Endothelial cell of umbilical vein (primary cell): ENCODE results near the gene CCNB1. TPM values are rescaled to one million over a fixed set of nuclear protein-coding genes. Genes with fewer than 3 reads are reported as not detected.

Source experiments
- BruUV-seq: library from RNA; stranded (reverse); fragments of 400-500 nt; replicated peaks from 2 replicates; lab custom pipeline; 2021; lab: Mats Ljungman, UMichigan
- CTCF ChIA-PET: fragments of 300-600, 350-600 bp; sonication (Branson Sonifier 250); formaldehyde crosslinking; loops from one replicate; lab custom pipeline; 2021; ENCODE audit warnings: antibody characterized with exemption, inconsistent platforms; lab: Charles Lee
- POLR2A ChIA-PET: fragments of 300-600, 350-600 bp; sonication (Branson Sonifier 250); formaldehyde crosslinking; loops from one replicate; lab custom pipeline; 2021; ENCODE audit warnings: antibody characterized with exemption, inconsistent platforms; lab: Charles Lee
- DNase-seq: peaks from one replicate; pipeline ENCODE4 v3.0.0-alpha.2; 2011; ENCODE audit warnings: low read depth, low spot score
- FAIRE-seq: peaks from 2 replicates; lab custom pipeline; 2011; peaks lifted over from hg19 to GRCh38; lab: Jason Lieb, UNC
- H2AFZ ChIP-seq: 2 replicates; pipeline ENCODE4 v1.6.0; 2012; ENCODE audit warnings: low read depth, low read length, control low read depth, inconsistent platforms
- H3K27ac ChIP-seq: 2 replicates; pipeline ENCODE4 v1.5.1; 2011; ENCODE audit warnings: low read depth, mild to moderate bottlenecking, control low read depth, low read length, moderate library complexity; ENCODE audit not compliant: insufficient read depth
- H3K27me3 ChIP-seq, 2 experiments: 2 replicates each; pipeline versions ENCODE4 v1.6.0 to v1.6.1; 2011; ENCODE audit warnings: low read length in 2 of 2, mixed read lengths in 1 of 2; ENCODE audit not compliant: control insufficient read depth in 2 of 2, insufficient read depth in 2 of 2
- H3K36me3 ChIP-seq, 2 experiments: 2 replicates in 1 of 2; 3 replicates in 1 of 2; pipeline ENCODE4 v1.5.1; 2011; ENCODE audit warnings: low read length in 2 of 2, mild to moderate bottlenecking in 1 of 2, moderate library complexity in 1 of 2; ENCODE audit not compliant: control insufficient read depth in 2 of 2, insufficient read depth in 2 of 2; ENCODE audit errors: extremely low read depth in 1 of 2
- H3K4me1 ChIP-seq: 3 replicates; pipeline ENCODE4 v1.5.1; 2011; ENCODE audit warnings: mild to moderate bottlenecking, low read length; ENCODE audit not compliant: control insufficient read depth, insufficient read depth; ENCODE audit errors: extremely low read depth
- H3K4me2 ChIP-seq: 2 replicates; pipeline ENCODE4 v1.6.1; 2011; ENCODE audit warnings: low read length, control low read depth, mixed read lengths; ENCODE audit not compliant: insufficient read depth
- H3K4me3 ChIP-seq, 3 experiments: fragments of 200-600 bp in 1 of 3; sonication (generic), shearing (Covaris generic) in 1 of 3; replicated peaks in 1 of 3; 2 replicates each; pipeline ENCODE4 v1.5.1; 2011 to 2016; ENCODE audit warnings: control low read depth in 3 of 3, low read length in 3 of 3, mild to moderate bottlenecking in 2 of 3, inconsistent platforms in 1 of 3, low read depth in 1 of 3, moderate library complexity in 1 of 3; ENCODE audit not compliant: insufficient read depth in 1 of 3
- H3K79me2 ChIP-seq: 2 replicates; pipeline ENCODE4 v1.6.0; 2012; ENCODE audit warnings: low read length, inconsistent platforms; ENCODE audit not compliant: control insufficient read depth, insufficient read depth
- H3K9ac ChIP-seq: replicated peaks from 2 replicates; pipeline ENCODE3; 2011; ENCODE audit warnings: low read length, control low read depth; ENCODE audit not compliant: insufficient read depth; ENCODE audit errors: extremely low read depth
- H3K9me1 ChIP-seq: replicated peaks from 3 replicates; pipeline ENCODE4 v1.6.0; 2011; ENCODE audit warnings: mild to moderate bottlenecking, low read length; ENCODE audit not compliant: control insufficient read depth, insufficient read depth; ENCODE audit errors: extremely low read depth
- H3K9me3 ChIP-seq: replicated peaks from 2 replicates; pipeline ENCODE4 v1.5.1; 2012; ENCODE audit warnings: low read length, inconsistent platforms; ENCODE audit not compliant: control insufficient read depth, insufficient read depth
- H4K20me1 ChIP-seq: replicated peaks from 2 replicates; pipeline ENCODE3; 2011; ENCODE audit warnings: mild to moderate bottlenecking, low read length; ENCODE audit not compliant: control insufficient read depth, insufficient read depth; ENCODE audit errors: extremely low read depth
- CTCF ChIP-seq, 2 donors: IDR thresholded peaks; 1 replicate in 1 of 2; 2 replicates in 1 of 2; pipeline ENCODE4 v1.5.1; 2011; ENCODE audit warnings: low read length in 2 of 2, mild to moderate bottlenecking in 2 of 2, moderate library complexity in 2 of 2, control low read depth in 1 of 2, inconsistent platforms in 1 of 2, low read depth in 1 of 2; ENCODE audit not compliant: insufficient read depth in 1 of 2; ENCODE audit errors: extremely low read depth in 1 of 2
- EZH2 ChIP-seq: IDR thresholded peaks from 2 replicates; pipeline ENCODE4 v1.6.1; 2012; ENCODE audit warnings: borderline replicate concordance, low read depth, mild to moderate bottlenecking, moderate library complexity, low read length, inconsistent platforms; ENCODE audit not compliant: severe bottlenecking
- FOS ChIP-seq: IDR thresholded peaks from 2 replicates; pipeline ENCODE4 v1.6.1; 2011; ENCODE audit warnings: mild to moderate bottlenecking, low read length, moderate library complexity, borderline replicate concordance; ENCODE audit not compliant: insufficient read depth
- GATA2 ChIP-seq: IDR thresholded peaks from 2 replicates; pipeline ENCODE4 v1.7.0; 2011; ENCODE audit warnings: low read depth, mild to moderate bottlenecking, moderate library complexity, mixed read lengths, low read length; ENCODE audit not compliant: insufficient read length, insufficient read depth
- JUN ChIP-seq: IDR thresholded peaks from 2 replicates; pipeline ENCODE4 v1.6.1; 2011; ENCODE audit warnings: borderline replicate concordance, low read depth; ENCODE audit not compliant: insufficient read length, insufficient read depth
- MAX ChIP-seq: IDR thresholded peaks from 2 replicates; pipeline ENCODE4 v1.6.1; 2011; ENCODE audit not compliant: insufficient read depth, insufficient read length
- MYC ChIP-seq: IDR thresholded peaks from one replicate; pipeline ENCODE4 v1.6.1; 2011; ENCODE audit warnings: mild to moderate bottlenecking, low read depth, low read length
- POLR2A ChIP-seq: IDR thresholded peaks from 2 replicates; pipeline ENCODE4 v1.6.1; 2012; ENCODE audit warnings: low read depth, mild to moderate bottlenecking, control low read depth, low read length
- POLR2AphosphoS5 ChIP-seq: IDR thresholded peaks from 2 replicates; pipeline ENCODE4 v1.6.1; 2012; ENCODE audit warnings: low read depth, mild to moderate bottlenecking, control low read depth, low read length, moderate library complexity; ENCODE audit not compliant: insufficient read depth
- dilution Hi-C: fragments of 300-500 bp; cut with MboI; formaldehyde crosslinking; loops from one replicate; pipeline ENCODE4 v1.15.0; 2019; ENCODE audit warnings: low sequenced_read_pairs; ENCODE audit not compliant: extremely low pct_ligation_motif_present
- intact Hi-C: fragments of 100-400 bp; cut with micrococcal nuclease; formaldehyde crosslinking; loops from one replicate; pipeline ENCODE4 v1.10.0; 2022
- polyA plus RNA-seq, 4 experiments: library from polyadenylated mRNA; depleted of rRNA in 3 of 4; stranded (reverse) in 3 of 4; unstranded in 1 of 4; fragments of >200 nt; gene quantifications; 2 replicates each; pipeline versions ENCODE4 v1.2.1 to v1.2.3, GENCODE V29; 2011 to 2012; ENCODE audit warnings: missing spikeins in 1 of 4
- total RNA-seq: library from RNA; stranded (reverse); gene quantifications from 2 replicates; pipeline ENCODE4 v1.2.3, GENCODE V29; 2021

Gene CCNB1
- total and polyA plus RNA-seq, 2 donors (not counting 3 experiments of a cell fraction or from before 2014, with no cell fraction given), result 72.2 to 211 TPM

- H3K4me1 ChIP-seq, result no peaks in the 10 kb centered on the region
- no peaks in the 10 kb centered on the region for H3K9me3 ChIP-seq
- H3K27me3 ChIP-seq, result no peaks in the 10 kb centered on the region
- H3K9ac ChIP-seq, result no peak overlapping the region
- H3K27ac ChIP-seq, result no peak overlapping the region
- TF ChIP-seq MYC (no peak), POLR2AphosphoS5 (no peak), JUN (no peak), EZH2 (no peak), CTCF (IDR thresholded peaks at IDR 0.05; ENCODE audit: extremely low read depth in 1 of 2, insufficient read depth in 1 of 2, low read depth in 1 of 2, low read length in 2 of 2) (no peak), FOS (no peak), POLR2A (no peak), MAX (no peak), GATA2 (no peak)
- H3K4me3 ChIP-seq, result no peak overlapping the region
- dilution Hi-C loops, result no loop called here
- no peaks in the 10 kb centered on the region for H3K79me2 ChIP-seq
- no peaks in the 10 kb centered on the region for H3K36me3 ChIP-seq
- ChIA-PET CTCF (no interaction called here), POLR2A (no interaction called here)
- no peaks in the 10 kb centered on the region for H3K9me1 ChIP-seq
- no peak overlapping the region for H2AFZ ChIP-seq
- DNase-seq, result no peak
- intact Hi-C loops, result no loop called here
- FAIRE-seq, result no peak
- H4K20me1 ChIP-seq, result no peaks in the 10 kb centered on the region
- no peak overlapping the region for H3K4me2 ChIP-seq
- no TSS peak for BruUV-seq
These were observed 10.5 kb upstream of the CCNB1 start for GRCh38 chr5:69156456-69156855.
